IMR-90 (cell line): Measurements from ENCODE around the gene MICA. TPM values are rescaled to one million over a fixed set of nuclear protein-coding genes. Genes with fewer than 3 reads are reported as not detected.

ENCODE experiments used
- ATAC-seq: fragments of 200-7000 bp; cut with Tn5 transposase; 2 replicates; pipeline ENCODE4 v1.9.1; 2020; ENCODE audit warnings: low read depth, mild to moderate bottlenecking, moderate library complexity
- BruUV-seq: library from RNA; stranded (reverse); fragments of 400-500 nt; replicated peaks from 2 replicates; lab custom pipeline; 2021; lab: Mats Ljungman, UMichigan
- CTCF ChIA-PET: fragments of 300-600 bp; formaldehyde crosslinking; extraction: SDS; loops from one replicate; lab custom pipeline; 2021; ENCODE audit warnings: antibody characterized with exemption; lab: Yijun Ruan, JAX
- POLR2A ChIA-PET: fragments of 300-600 bp; sonication (Branson Sonifier 250); formaldehyde crosslinking; loops from one replicate; lab custom pipeline; 2022; ENCODE audit warnings: antibody characterized with exemption; ENCODE audit not compliant: unreplicated experiment; lab: Charles Lee
- DNase-seq: peaks from one replicate; pipeline ENCODE4 v3.0.0; 2013
- H2AFZ ChIP-seq: replicated peaks from 2 replicates; pipeline ENCODE3; 2013; ENCODE audit warnings: low read length, mild to moderate bottlenecking; ENCODE audit not compliant: poor library complexity
- H2AK5ac ChIP-seq: 2 replicates; pipeline ENCODE4 v1.6.1; 2013; ENCODE audit warnings: low read depth, low read length, inconsistent platforms
- H2AK9ac ChIP-seq: replicated peaks from 2 replicates; pipeline ENCODE3; 2013; ENCODE audit warnings: mild to moderate bottlenecking, low read depth, low read length, moderate library complexity; ENCODE audit not compliant: poor library complexity
- H2BK120ac ChIP-seq: 2 replicates; pipeline ENCODE4 v1.6.1; 2013; ENCODE audit warnings: low read depth, low read length, inconsistent platforms
- H2BK15ac ChIP-seq: 3 replicates; pipeline ENCODE4 v1.6.1; 2013; ENCODE audit warnings: low read depth, low read length, inconsistent platforms
- H2BK20ac ChIP-seq: 2 replicates; pipeline ENCODE4 v1.6.1; 2013; ENCODE audit warnings: low read depth, mild to moderate bottlenecking, inconsistent platforms, low read length, moderate library complexity
- H2BK5ac ChIP-seq: 2 replicates; pipeline ENCODE4 v1.6.1; 2013; ENCODE audit warnings: mild to moderate bottlenecking, low read depth, low read length, inconsistent platforms; ENCODE audit not compliant: poor library complexity, severe bottlenecking
- H3K14ac ChIP-seq: replicated peaks from 2 replicates; pipeline ENCODE4 v1.6.1; 2013; ENCODE audit warnings: low read depth, low read length, inconsistent platforms
- H3K18ac ChIP-seq: 2 replicates; pipeline ENCODE4 v1.6.1; 2013; ENCODE audit warnings: low read depth, low read length, control low read depth
- H3K23ac ChIP-seq: 2 replicates; pipeline ENCODE4 v1.6.1; 2013; ENCODE audit warnings: low read depth, low read length, inconsistent platforms
- H3K27ac ChIP-seq: 2 replicates; pipeline ENCODE4 v1.5.1; 2013; ENCODE audit warnings: mild to moderate bottlenecking, control low read depth, low read length; ENCODE audit not compliant: insufficient read depth
- H3K27me3 ChIP-seq: 2 replicates; pipeline ENCODE4 v1.6.1; 2013; ENCODE audit warnings: low read length; ENCODE audit not compliant: control insufficient read depth, insufficient read depth
- H3K36me3 ChIP-seq: 2 replicates; pipeline ENCODE4 v1.6.1; 2013; ENCODE audit warnings: low read length, mixed read lengths; ENCODE audit not compliant: control insufficient read depth, insufficient read depth
- H3K4ac ChIP-seq: 2 replicates; pipeline ENCODE4 v1.6.1; 2013; ENCODE audit warnings: low read depth, low read length, inconsistent platforms
- H3K4me1 ChIP-seq: 2 replicates; pipeline ENCODE4 v1.6.1; 2013; ENCODE audit warnings: low read length, mixed read lengths; ENCODE audit not compliant: control insufficient read depth, insufficient read depth
- H3K4me2 ChIP-seq: 2 replicates; pipeline ENCODE4 v1.6.1; 2013; ENCODE audit warnings: low read depth, mild to moderate bottlenecking, control low read depth, low read length, moderate library complexity
- H3K4me3 ChIP-seq: 2 replicates; pipeline ENCODE4 v1.5.1; 2013; ENCODE audit warnings: low read depth, mild to moderate bottlenecking, control low read depth, low read length, moderate library complexity; ENCODE audit not compliant: insufficient read depth
- H3K56ac ChIP-seq: 2 replicates; pipeline ENCODE4 v1.6.1; 2013; ENCODE audit warnings: low read length, inconsistent platforms; ENCODE audit not compliant: insufficient read depth; ENCODE audit errors: extremely low read depth
- H3K79me1 ChIP-seq, 2 experiments: 2 replicates each; pipeline ENCODE4 v1.6.1; 2013; ENCODE audit warnings: low read length in 2 of 2, inconsistent platforms in 1 of 2, low read depth in 1 of 2
- H3K9ac ChIP-seq: 2 replicates; pipeline ENCODE4 v1.6.1; 2013; ENCODE audit warnings: low read depth, low read length, control low read depth
- H3K9me1 ChIP-seq: 2 replicates; pipeline ENCODE4 v1.6.1; 2013; ENCODE audit warnings: low read length, inconsistent platforms; ENCODE audit not compliant: insufficient read depth
- H3K9me3 ChIP-seq: 2 replicates; pipeline ENCODE4 v1.6.1; 2013; ENCODE audit warnings: low read length; ENCODE audit not compliant: control insufficient read depth, insufficient read depth
- H4K20me1 ChIP-seq: 2 replicates; pipeline ENCODE4 v1.6.1; 2013; ENCODE audit warnings: low read length, inconsistent platforms; ENCODE audit not compliant: insufficient read depth
- H4K5ac ChIP-seq: 2 replicates; pipeline ENCODE4 v1.6.1; 2013; ENCODE audit warnings: mild to moderate bottlenecking, low read depth, low read length, control low read depth
- H4K8ac ChIP-seq, 2 experiments: 2 replicates each; pipeline ENCODE4 v1.6.1; 2013; ENCODE audit warnings: low read depth in 2 of 2, low read length in 2 of 2, control low read depth in 1 of 2, inconsistent platforms in 1 of 2
- H4K91ac ChIP-seq: 2 replicates; pipeline ENCODE4 v1.6.1; 2013; ENCODE audit warnings: low read depth, low read length, inconsistent platforms; ENCODE audit not compliant: insufficient read depth
- RCOR1 ChIP-seq: IDR thresholded peaks from 2 replicates; pipeline ENCODE4 v1.6.1; 2012; ENCODE audit warnings: mild to moderate bottlenecking, low read length, improper control_type of control experiment; ENCODE audit not compliant: insufficient replicate concordance
- WGBS, 2 experiments: methylation state at CpG; one replicate each; pipeline versions ENCODE4 v1.1.5 to v1.1.7; 2013; ENCODE audit warnings: missing lambda C conversion rate in 2 of 2; ENCODE audit not compliant: insufficient read length in 1 of 2; ENCODE audit errors: extremely low coverage in 2 of 2; 5-methylcytosine and 5-hydroxymethylcytosine counted together
- dilution Hi-C: fragments of 300-500 bp; cut with HindIII; formaldehyde crosslinking; loops from one replicate; pipeline ENCODE4 v1.14.3; 2018; ENCODE audit warnings: low sequenced_read_pairs; ENCODE audit not compliant: unreplicated experiment
- in situ Hi-C: fragments of 300-500 bp; cut with MboI; formaldehyde crosslinking; loops from 3 replicates; pipeline ENCODE4 v1.14.3; 2019; ENCODE audit warnings: low sequenced_read_pairs, inconsistent platforms, mixed read lengths
- intact Hi-C: fragments of 100-400 bp; cut with micrococcal nuclease; formaldehyde crosslinking; loops from 2 replicates; pipeline ENCODE4 v1.10.0; 2022
- polyA plus RNA-seq, 3 experiments: library from polyadenylated mRNA; depleted of rRNA; stranded (reverse); fragments of >200 nt; gene quantifications; 2 replicates each; pipeline ENCODE4 v1.2.3, GENCODE V29; 2012; ENCODE audit warnings: low replicate concordance in 1 of 3
- total RNA-seq: library from RNA; depleted of rRNA; stranded (reverse); fragments of >200 nt; gene quantifications from 2 replicates; pipeline ENCODE4 v1.2.3, GENCODE V29; 2012

MICA gene
- total and polyA plus RNA-seq, 2 of the 4 experiments (the other 2 are of a cell fraction), result 55.9 to 67.7 TPM

- peak; percentile 48 for ATAC-seq
- H2BK120ac ChIP-seq, result no peak overlapping the region
- CTCF ChIA-PET, result no interaction called here
These were observed 9.5 kb upstream of the MICA start for GRCh38 chr6:31393932-31394331.

More at GRCh38 chr6:31393932-31394331, 9.5 kb upstream of the MICA start:
- Histone ChIP-seq H3K4me2 (no peak overlapping the region), H3K36me3 (no peaks in the 10 kb centered on the region), H2AK5ac (no peak overlapping the region), H4K5ac (no peak overlapping the region), H3K14ac (no peak overlapping the region), H3K9me1 (no peaks in the 10 kb centered on the region; the same call in none of the 2 replicates), H2BK20ac (no peak overlapping the region), H4K20me1 (no peaks in the 10 kb centered on the region), H2BK15ac (no peak overlapping the region), H3K56ac (no peak overlapping the region), H2AK9ac (no peak overlapping the region), H3K4me1 (no peaks in the 10 kb centered on the region), H3K27me3 (no peaks in the 10 kb centered on the region), H3K27ac (no peak overlapping the region), H3K23ac (no peak overlapping the region), H4K8ac (no peak overlapping the region), H3K79me1 (peaks cover 0 to 22% of the 10 kb centered on the region in 2 experiments; a peak in 2 of 4 replicates), H3K9me3 (no peaks in the 10 kb centered on the region), H2AFZ (peak overlapping the region; percentile 0), H2BK5ac (no peak overlapping the region), H3K4ac (no peak overlapping the region), H3K4me3 (no peak overlapping the region), H4K91ac (no peak overlapping the region), H3K9ac (no peak overlapping the region), H3K18ac (no peak overlapping the region)
- dilution Hi-C loops, result no loop called here
- intact Hi-C loops, result no loop called here
- no TSS peak for BruUV-seq
- WGBS, 2 experiments, result 33% methylated on average over 1 of the region's 5 CpGs; no CpG with 5 or more reads in 1 of the 2 experiments
- TF ChIP-seq RCOR1, result no peak
- POLR2A ChIA-PET, result interaction anchor here (0.6 kb wide), 1 partner anchor 837 kb away, joined by 13 read pairs; no protein-coding TSS in a partner anchor
- in situ Hi-C loops, result no loop called here
- peak; percentile 41 for DNase-seq
